DOHH2 (cell line): ENCODE measurements around the gene RHBDF2.
A peak's percentile ranks its signal among the peaks of the same experiment; 100 is the strongest.

ENCODE experiments used
- H3F3A ChIP-seq: fragments of 200-600 bp; sonication (generic), shearing (Covaris generic); 2 replicates; pipeline ENCODE4 v1.6.0; 2016; ENCODE audit warnings: antibody characterized with exemption, mild to moderate bottlenecking; ENCODE audit not compliant: control insufficient read depth, insufficient read depth
- H3K27ac ChIP-seq: fragments of 200-600 bp; sonication (generic); 2 replicates; pipeline ENCODE4 v1.5.1; 2014; ENCODE audit warnings: low read depth, mild to moderate bottlenecking, low read length, moderate library complexity
- H3K27me3 ChIP-seq: fragments of 200-600 bp; sonication (generic); 2 replicates; pipeline ENCODE4 v1.6.1; 2014; ENCODE audit warnings: mild to moderate bottlenecking, low read length, mixed read lengths; ENCODE audit not compliant: control insufficient read depth
- H3K36me3 ChIP-seq: fragments of 200-600 bp; sonication (generic); 2 replicates; pipeline ENCODE4 v1.6.1; 2014; ENCODE audit warnings: mild to moderate bottlenecking, low read length, moderate library complexity, mixed read lengths; ENCODE audit not compliant: control insufficient read depth
- H3K4me1 ChIP-seq: fragments of 200-600 bp; sonication (generic); 2 replicates; pipeline ENCODE4 v1.6.1; 2014; ENCODE audit warnings: mild to moderate bottlenecking, low read length, mixed read lengths; ENCODE audit not compliant: control insufficient read depth
- H3K4me2 ChIP-seq: fragments of 200-600 bp; sonication (generic); 2 replicates; pipeline ENCODE4 v1.6.0; 2014; ENCODE audit warnings: mild to moderate bottlenecking, low read length, moderate library complexity
- H3K4me3 ChIP-seq: fragments of 200-600 bp; sonication (generic); 2 replicates; pipeline ENCODE4 v1.5.1; 2014; ENCODE audit warnings: mild to moderate bottlenecking, low read length, mixed read lengths
- H3K79me2 ChIP-seq: fragments of 200-600 bp; sonication (generic); 2 replicates; pipeline ENCODE4 v1.6.1; 2014; ENCODE audit warnings: mild to moderate bottlenecking, low read length, mixed read lengths; ENCODE audit not compliant: control insufficient read depth
- H3K9me2 ChIP-seq: fragments of 200-600 bp; sonication (generic); replicated peaks from 2 replicates; pipeline ENCODE4 v1.6.1; 2014; ENCODE audit warnings: mild to moderate bottlenecking, low read length, mixed read lengths; ENCODE audit not compliant: control insufficient read depth
- H3K9me3 ChIP-seq: fragments of 200-600 bp; sonication (generic); 2 replicates; pipeline ENCODE4 v1.6.1; 2014; ENCODE audit warnings: antibody characterized with exemption, low read length, mixed read lengths; ENCODE audit not compliant: control insufficient read depth, insufficient read depth
- H4K20me1 ChIP-seq: fragments of 200-600 bp; sonication (generic); 2 replicates; pipeline ENCODE4 v1.6.0; 2014; ENCODE audit warnings: low read depth, mild to moderate bottlenecking, antibody characterized with exemption, low read length, moderate library complexity; ENCODE audit not compliant: control insufficient read depth, insufficient read depth
- EZH2phosphoT487 ChIP-seq: fragments of 200-600 bp; sonication (generic); IDR thresholded peaks from 2 replicates; pipeline ENCODE4 v1.6.1; 2017; ENCODE audit warnings: borderline replicate concordance, mild to moderate bottlenecking, antibody characterized with exemption, low read length, moderate library complexity, mixed read lengths
- TF ChIP-seq, protein P1 (sequence below): fragments of 200-600 bp; sonication (generic); IDR thresholded peaks from one replicate; pipeline ENCODE4 v1.5.1; 2014; ENCODE audit warnings: antibody characterized with exemption, mild to moderate bottlenecking, low read depth, low read length; ENCODE audit not compliant: poor library complexity, severe bottlenecking

The RHBDF2 gene

DNA sequence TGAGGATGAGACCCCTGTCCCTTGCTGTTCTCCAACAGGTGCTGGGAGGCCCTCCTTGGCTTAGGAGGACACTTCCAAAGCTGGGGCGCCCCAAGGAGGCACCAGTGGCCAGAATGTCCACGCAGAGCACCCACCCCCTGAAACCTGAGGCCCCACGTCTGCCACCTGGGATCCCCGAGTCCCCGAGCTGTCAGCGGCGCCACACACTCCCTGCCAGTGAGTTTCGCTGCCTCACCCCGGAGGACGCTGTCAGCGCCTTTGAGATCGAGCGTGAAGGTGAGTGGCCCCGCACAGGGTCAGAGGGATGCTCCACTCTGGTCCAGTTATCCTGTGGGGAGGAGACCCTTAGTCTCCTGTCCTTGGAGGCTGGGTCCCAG, 32.6 kb downstream of the RHBDF2 start:
- H3F3A ChIP-seq: no peaks in the 10 kb centered on the region
- no peaks in the 10 kb centered on the region for H3K79me2 ChIP-seq
- no peaks in the 10 kb centered on the region for H3K9me3 ChIP-seq
- H3K27me3 ChIP-seq: no peaks in the 10 kb centered on the region
- TF ChIP-seq, protein P1, sequence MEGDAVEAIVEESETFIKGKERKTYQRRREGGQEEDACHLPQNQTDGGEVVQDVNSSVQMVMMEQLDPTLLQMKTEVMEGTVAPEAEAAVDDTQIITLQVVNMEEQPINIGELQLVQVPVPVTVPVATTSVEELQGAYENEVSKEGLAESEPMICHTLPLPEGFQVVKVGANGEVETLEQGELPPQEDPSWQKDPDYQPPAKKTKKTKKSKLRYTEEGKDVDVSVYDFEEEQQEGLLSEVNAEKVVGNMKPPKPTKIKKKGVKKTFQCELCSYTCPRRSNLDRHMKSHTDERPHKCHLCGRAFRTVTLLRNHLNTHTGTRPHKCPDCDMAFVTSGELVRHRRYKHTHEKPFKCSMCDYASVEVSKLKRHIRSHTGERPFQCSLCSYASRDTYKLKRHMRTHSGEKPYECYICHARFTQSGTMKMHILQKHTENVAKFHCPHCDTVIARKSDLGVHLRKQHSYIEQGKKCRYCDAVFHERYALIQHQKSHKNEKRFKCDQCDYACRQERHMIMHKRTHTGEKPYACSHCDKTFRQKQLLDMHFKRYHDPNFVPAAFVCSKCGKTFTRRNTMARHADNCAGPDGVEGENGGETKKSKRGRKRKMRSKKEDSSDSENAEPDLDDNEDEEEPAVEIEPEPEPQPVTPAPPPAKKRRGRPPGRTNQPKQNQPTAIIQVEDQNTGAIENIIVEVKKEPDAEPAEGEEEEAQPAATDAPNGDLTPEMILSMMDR: no peak
- no peak for TF ChIP-seq EZH2phosphoT487
- no peaks in the 10 kb centered on the region for H4K20me1 ChIP-seq
- H3K4me1 ChIP-seq: peaks cover 16% of the 10 kb centered on the region
- no peak overlapping the region for H3K4me3 ChIP-seq
- peaks cover 30% of the 10 kb centered on the region for H3K36me3 ChIP-seq
- no peaks in the 10 kb centered on the region for H3K9me2 ChIP-seq
- H3K27ac ChIP-seq: no peak overlapping the region
- H3K4me2 ChIP-seq: no peak overlapping the region

DNA sequence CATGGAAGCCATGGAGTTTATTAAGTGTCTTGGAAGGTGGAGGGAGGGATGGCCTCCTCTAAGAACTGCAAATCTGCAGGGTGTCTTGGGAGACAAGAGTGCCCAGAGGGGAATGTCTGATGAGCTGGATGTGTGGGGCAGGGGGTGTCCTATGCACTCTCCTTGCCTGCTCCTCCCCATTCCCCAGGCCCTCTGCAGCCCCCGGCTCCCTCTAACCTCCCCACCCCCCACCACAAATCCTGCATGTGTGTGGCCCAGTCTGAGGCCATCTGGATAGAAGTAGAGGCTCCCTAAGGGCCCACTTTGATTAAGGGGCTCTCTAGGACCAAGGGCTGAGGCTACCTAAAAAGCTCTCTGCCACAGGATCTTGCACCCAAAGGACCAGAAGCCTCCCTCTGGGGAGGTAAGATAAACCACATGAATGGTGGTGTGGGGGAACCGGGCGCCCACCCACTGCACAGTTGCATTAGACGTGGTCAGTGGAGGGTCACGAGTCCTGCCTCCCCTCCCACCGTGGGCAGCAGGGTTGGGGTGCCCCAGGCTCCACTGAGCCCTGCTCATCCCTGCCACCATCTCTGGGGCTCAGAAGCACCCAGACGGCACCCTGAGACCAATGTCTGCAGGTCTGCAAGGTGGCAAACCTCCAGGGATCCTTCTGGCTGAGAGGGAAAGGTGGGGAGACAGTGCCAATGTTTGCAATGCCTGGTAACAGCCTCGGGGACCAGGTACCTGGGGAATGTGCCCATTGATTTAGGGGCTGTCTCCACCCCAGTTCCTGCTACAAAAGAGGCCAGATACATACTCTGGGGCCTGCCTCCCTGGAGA, 33.2 kb downstream of the RHBDF2 start:
- H3K27me3 ChIP-seq: no peaks in the 10 kb centered on the region
- no peaks in the 10 kb centered on the region for H3K9me2 ChIP-seq
- no peaks in the 10 kb centered on the region for H3F3A ChIP-seq
- no peak overlapping the region for H3K4me2 ChIP-seq
- peaks cover 16% of the 10 kb centered on the region for H3K4me1 ChIP-seq
- no peak for TF ChIP-seq EZH2phosphoT487
- TF ChIP-seq, protein P1: no peak
- H4K20me1 ChIP-seq: no peaks in the 10 kb centered on the region
- no peak overlapping the region for H3K4me3 ChIP-seq
- no peak overlapping the region for H3K27ac ChIP-seq
- no peaks in the 10 kb centered on the region for H3K79me2 ChIP-seq
- H3K36me3 ChIP-seq: peaks cover 24% of the 10 kb centered on the region
- no peaks in the 10 kb centered on the region for H3K9me3 ChIP-seq

DNA sequence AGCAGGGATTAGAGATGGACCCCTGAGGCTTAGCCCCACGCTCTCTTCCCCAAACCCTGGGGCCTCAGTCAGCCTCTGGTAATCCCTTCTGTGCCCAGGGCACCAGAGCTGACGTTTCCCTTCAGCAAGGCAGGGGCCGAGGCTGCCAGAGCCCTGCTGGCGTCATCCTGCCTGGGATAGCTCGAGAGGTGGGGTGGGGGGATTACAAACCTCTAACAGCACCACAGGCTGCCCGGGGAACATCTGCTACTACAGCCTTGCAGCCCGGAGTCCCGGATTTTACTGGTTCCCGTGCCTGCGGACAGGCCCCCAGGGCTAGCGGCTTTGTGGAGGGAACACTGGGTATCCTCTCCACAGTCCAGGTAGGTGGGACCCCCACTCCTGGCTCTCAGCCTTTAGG, 33.9 kb downstream of the RHBDF2 start, which contains the start of gene AANAT:
AANAT (plus strand) TSS at position 238 of the 400 bp plus-strand sequence. CDS start 1,144 bp downstream, outside the sequence.
- Histone ChIP-seq H3K27ac (no peak within 1 kb of the TSS), H3K9me2 (no peaks in the 10 kb centered on the region), H3K4me2 (peak within 1 kb of the TSS; percentile 47; the same call in 1 of the 2 replicates), H3K9me3 (no peaks in the 10 kb centered on the region), H3K36me3 (peaks cover 18% of the 10 kb centered on the region), H3K27me3 (no peaks in the 10 kb centered on the region), H3K4me3 (no peak within 1 kb of the TSS), H3K4me1 (peaks cover 16% of the 10 kb centered on the region), H3K79me2 (no peaks in the 10 kb centered on the region), H4K20me1 (no peaks in the 10 kb centered on the region), H3F3A (no peaks in the 10 kb centered on the region)
- no peak for TF ChIP-seq EZH2phosphoT487
- TF ChIP-seq, protein P1: no peak
